Fibroblast of lung (primary cell): Measurements from ENCODE around the gene DCDC2B. TPM values are rescaled to one million over a fixed set of nuclear protein-coding genes. Genes with fewer than 3 reads are reported as not detected.
A peak's percentile ranks its signal among the peaks of the same experiment; 100 is the strongest.

Experiments
- DNase-seq, 2 donors: peaks; one replicate each; pipeline versions ENCODE4 v3.0.0 to v3.0.0-alpha.2; 2010; ENCODE audit warnings: low read depth in 2 of 2
- H2AFZ ChIP-seq: 2 replicates; pipeline ENCODE4 v1.5.1; 2012; ENCODE audit warnings: low read length, control low read depth, inconsistent platforms
- H3K27ac ChIP-seq: 2 replicates; pipeline ENCODE4 v1.5.1; 2011; ENCODE audit warnings: low read length, control low read depth; ENCODE audit not compliant: insufficient read depth
- H3K27me3 ChIP-seq: 2 replicates; pipeline ENCODE4 v1.5.1; 2011; ENCODE audit warnings: mild to moderate bottlenecking, low read length; ENCODE audit not compliant: control insufficient read depth, insufficient read depth
- H3K36me3 ChIP-seq: 2 replicates; pipeline ENCODE4 v1.5.1; 2011; ENCODE audit warnings: low read length; ENCODE audit not compliant: control insufficient read depth, insufficient read depth
- H3K4me1 ChIP-seq: 2 replicates; pipeline ENCODE4 v1.5.1; 2011; ENCODE audit warnings: low read length; ENCODE audit not compliant: control insufficient read depth, insufficient read depth; ENCODE audit errors: extremely low read depth
- H3K4me2 ChIP-seq: 2 replicates; pipeline ENCODE4 v1.5.1; 2011; ENCODE audit warnings: low read length, control low read depth; ENCODE audit not compliant: insufficient read depth; ENCODE audit errors: extremely low read depth
- H3K4me3 ChIP-seq, 4 experiments: fragments of 200-600 bp in 1 of 4; sonication (generic) in 1 of 4; replicated peaks in 1 of 4; 2 replicates each; pipeline ENCODE4 v1.5.1; 2011 to 2016; ENCODE audit warnings: low read length in 4 of 4, low read depth in 3 of 4, mild to moderate bottlenecking in 3 of 4, control low read depth in 2 of 4, inconsistent platforms in 1 of 4, mixed read lengths in 1 of 4; ENCODE audit not compliant: insufficient read depth in 1 of 4; ENCODE audit errors: control extremely low read depth in 1 of 4
- H3K79me2 ChIP-seq: 2 replicates; pipeline ENCODE4 v1.5.1; 2012; ENCODE audit warnings: mild to moderate bottlenecking, low read length, inconsistent platforms; ENCODE audit not compliant: control insufficient read depth, insufficient read depth
- H3K9ac ChIP-seq: 2 replicates; pipeline ENCODE4 v1.5.1; 2011; ENCODE audit warnings: mild to moderate bottlenecking, low read length, control low read depth; ENCODE audit not compliant: insufficient read depth
- H3K9me3 ChIP-seq: 2 replicates; pipeline ENCODE4 v1.5.1; 2012; ENCODE audit warnings: low read depth, low read length; ENCODE audit not compliant: control insufficient read depth, insufficient read depth
- H4K20me1 ChIP-seq: 2 replicates; pipeline ENCODE4 v1.5.1; 2011; ENCODE audit warnings: low read length; ENCODE audit not compliant: control insufficient read depth, insufficient read depth; ENCODE audit errors: extremely low read depth
- EZH2 ChIP-seq: IDR thresholded peaks from 2 replicates; pipeline ENCODE4 v1.5.1; 2012; ENCODE audit warnings: low read length, control low read depth, mild to moderate bottlenecking; ENCODE audit errors: missing control alignments
- polyA plus RNA-seq, 2 donors: library from polyadenylated mRNA; depleted of rRNA in 1 of 2; stranded (reverse) in 1 of 2; unstranded in 1 of 2; fragments of >200 nt; gene quantifications; 2 replicates each; pipeline ENCODE4 v1.2.1, GENCODE V29; 2011 to 2012; ENCODE audit warnings: missing spikeins in 1 of 2
- total RNA-seq: library from RNA; depleted of rRNA; stranded (reverse); fragments of >200 nt; gene quantifications from 2 replicates; pipeline ENCODE4 v1.2.1, GENCODE V29; 2014
- TF ChIP-seq, protein P1 (sequence below), 2 donors: IDR thresholded peaks in 1 of 2; conservative IDR thresholded peaks in 1 of 2; 1 replicate in 1 of 2; 2 replicates in 1 of 2; pipeline ENCODE4 v1.5.1; 2011 to 2012; ENCODE audit warnings: low read length in 2 of 2, control low read depth in 1 of 2, inconsistent platforms in 1 of 2, low read depth in 1 of 2, mild to moderate bottlenecking in 1 of 2

DCDC2B gene
- total and polyA plus RNA-seq, 2 donors (not counting 1 experiment from before 2014, with no cell fraction given): not detected

DNA sequence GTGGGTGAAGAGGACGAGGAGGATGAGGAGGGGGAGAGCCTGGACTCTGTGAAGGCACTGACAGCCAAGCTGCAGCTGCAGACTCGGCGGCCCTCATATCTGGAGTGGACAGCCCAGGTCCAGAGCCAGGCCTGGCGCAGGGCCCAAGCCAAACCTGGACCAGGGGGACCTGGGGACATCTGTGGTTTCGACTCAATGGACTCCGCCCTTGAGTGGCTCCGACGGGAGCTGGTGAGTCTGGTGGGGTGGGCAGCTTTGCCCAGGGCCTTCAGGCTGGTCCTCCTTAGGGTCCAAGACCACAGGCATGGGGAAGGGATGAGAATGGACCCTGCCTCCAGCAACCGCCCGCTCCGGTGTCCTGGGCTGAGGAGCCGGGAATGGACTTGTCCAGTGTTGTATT, 38.6 kb downstream of the DCDC2B start:
- Histone ChIP-seq H3K4me3 (no peak overlapping the region), H3K9ac (no peak overlapping the region), H3K4me2 (no peak overlapping the region), H3K36me3 (no peaks in the 10 kb centered on the region), H3K79me2 (no peaks in the 10 kb centered on the region), H3K27me3 (no peaks in the 10 kb centered on the region), H3K9me3 (no peaks in the 10 kb centered on the region), H2AFZ (no peak overlapping the region), H3K27ac (peak overlapping the region; percentile 64), H4K20me1 (no peaks in the 10 kb centered on the region), H3K4me1 (peaks cover 15% of the 10 kb centered on the region)
- no peak for DNase-seq
- TF ChIP-seq, protein P1, sequence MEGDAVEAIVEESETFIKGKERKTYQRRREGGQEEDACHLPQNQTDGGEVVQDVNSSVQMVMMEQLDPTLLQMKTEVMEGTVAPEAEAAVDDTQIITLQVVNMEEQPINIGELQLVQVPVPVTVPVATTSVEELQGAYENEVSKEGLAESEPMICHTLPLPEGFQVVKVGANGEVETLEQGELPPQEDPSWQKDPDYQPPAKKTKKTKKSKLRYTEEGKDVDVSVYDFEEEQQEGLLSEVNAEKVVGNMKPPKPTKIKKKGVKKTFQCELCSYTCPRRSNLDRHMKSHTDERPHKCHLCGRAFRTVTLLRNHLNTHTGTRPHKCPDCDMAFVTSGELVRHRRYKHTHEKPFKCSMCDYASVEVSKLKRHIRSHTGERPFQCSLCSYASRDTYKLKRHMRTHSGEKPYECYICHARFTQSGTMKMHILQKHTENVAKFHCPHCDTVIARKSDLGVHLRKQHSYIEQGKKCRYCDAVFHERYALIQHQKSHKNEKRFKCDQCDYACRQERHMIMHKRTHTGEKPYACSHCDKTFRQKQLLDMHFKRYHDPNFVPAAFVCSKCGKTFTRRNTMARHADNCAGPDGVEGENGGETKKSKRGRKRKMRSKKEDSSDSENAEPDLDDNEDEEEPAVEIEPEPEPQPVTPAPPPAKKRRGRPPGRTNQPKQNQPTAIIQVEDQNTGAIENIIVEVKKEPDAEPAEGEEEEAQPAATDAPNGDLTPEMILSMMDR (conservative IDR thresholded peaks at IDR 0.05 in 1 of 2, IDR thresholded peaks at IDR 0.05 in 1 of 2; ENCODE audit: low read depth in 1 of 2, low read length in 2 of 2): no peak
- no peak for TF ChIP-seq EZH2

DNA sequence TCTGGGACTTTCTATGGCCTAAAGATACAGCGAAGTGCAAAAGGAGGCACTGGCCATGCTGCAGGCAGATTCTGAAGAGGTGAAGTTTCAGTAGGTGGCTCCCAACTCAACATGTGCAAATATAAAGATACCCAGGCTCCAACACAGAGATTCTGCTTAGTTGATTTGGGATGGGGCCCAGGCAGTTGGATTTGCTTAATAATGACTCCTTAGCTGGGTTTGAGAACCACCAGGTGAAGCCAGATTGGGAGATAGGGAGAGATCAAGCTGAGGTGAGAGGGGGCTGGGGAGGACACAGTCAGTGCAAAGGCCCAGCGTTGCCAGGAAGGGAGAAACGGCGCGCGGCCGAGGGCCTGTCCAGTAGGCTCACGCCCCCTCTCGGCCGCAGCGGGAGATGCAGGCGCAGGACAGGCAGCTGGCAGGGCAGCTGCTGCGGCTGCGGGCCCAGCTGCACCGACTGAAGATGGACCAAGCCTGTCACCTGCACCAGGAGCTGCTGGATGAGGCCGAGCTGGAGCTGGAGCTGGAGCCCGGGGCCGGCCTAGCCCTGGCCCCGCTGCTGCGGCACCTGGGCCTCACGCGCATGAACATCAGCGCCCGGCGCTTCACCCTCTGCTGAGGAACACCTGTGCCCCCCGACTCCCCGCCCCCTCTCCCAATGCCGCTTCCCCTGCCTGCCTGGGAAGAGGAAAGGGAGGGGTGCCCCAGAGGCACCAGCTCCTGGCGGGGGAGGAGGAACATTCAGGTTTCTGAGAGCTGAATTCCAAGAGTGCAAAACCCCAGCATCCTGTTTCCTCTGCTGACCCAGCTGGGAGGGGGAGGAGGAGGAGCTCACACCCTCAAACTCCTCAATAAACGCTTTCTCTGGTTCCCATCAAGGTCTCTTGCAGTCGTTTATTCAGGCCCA, 39.3 kb downstream of the DCDC2B start:
- no peaks in the 10 kb centered on the region for H3K27me3 ChIP-seq
- H3K9me3 ChIP-seq: no peaks in the 10 kb centered on the region
- no peak overlapping the region for H2AFZ ChIP-seq
- H3K36me3 ChIP-seq: no peaks in the 10 kb centered on the region
- H3K4me1 ChIP-seq: peaks cover 13% of the 10 kb centered on the region
- peak overlapping the region; percentile 10 for H3K4me2 ChIP-seq
- no peaks in the 10 kb centered on the region for H4K20me1 ChIP-seq
- H3K27ac ChIP-seq: peak overlapping the region; percentile 64
- TF ChIP-seq EZH2: no peak
- TF ChIP-seq, protein P1 (conservative IDR thresholded peaks at IDR 0.05 in 1 of 2, IDR thresholded peaks at IDR 0.05 in 1 of 2; ENCODE audit: low read depth in 1 of 2, low read length in 2 of 2): peak; percentile 71 to 73
- peak; percentile 52 to 60 for DNase-seq
- H3K79me2 ChIP-seq: no peaks in the 10 kb centered on the region
- H3K4me3 ChIP-seq: no peak overlapping the region
- H3K9ac ChIP-seq: no peak overlapping the region

DNA sequence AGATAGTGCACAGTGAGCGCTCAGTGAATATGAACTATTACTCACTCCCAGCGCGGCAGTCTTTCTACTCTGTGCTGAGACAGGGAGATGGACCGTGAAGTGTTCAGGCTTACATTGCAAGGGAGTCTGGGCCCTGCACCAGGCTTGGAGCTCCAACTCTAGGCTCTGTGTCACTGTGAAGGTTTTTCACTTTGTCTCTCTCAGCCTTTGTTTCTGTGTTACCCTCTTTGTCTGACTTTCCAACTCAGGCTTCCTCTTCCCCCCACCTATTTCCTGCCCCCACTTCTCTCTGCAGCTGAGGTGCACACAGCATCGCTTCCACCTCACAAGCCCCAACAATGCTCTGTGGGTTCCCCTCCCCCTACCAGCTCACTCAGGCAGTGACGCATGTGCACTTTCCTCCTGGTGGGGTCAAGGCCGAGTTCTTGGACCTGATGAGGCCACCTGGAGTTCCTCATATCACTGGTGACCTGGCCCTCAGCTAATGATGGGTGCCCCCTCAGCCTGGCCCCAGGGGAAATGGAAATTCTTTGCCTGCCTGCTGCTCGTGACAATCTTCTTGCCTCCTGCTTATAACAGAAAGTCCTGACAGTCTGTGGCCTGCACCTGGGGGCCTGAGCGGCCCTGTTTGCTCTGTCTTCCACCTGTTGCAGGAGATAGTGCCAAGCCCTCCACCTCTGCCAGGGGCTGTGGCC, 41.1 kb downstream of the DCDC2B start:
- Histone ChIP-seq H3K4me2 (no peak overlapping the region), H3K36me3 (no peaks in the 10 kb centered on the region), H3K9ac (no peak overlapping the region), H3K27ac (no peak overlapping the region), H3K4me1 (peaks cover 13% of the 10 kb centered on the region), H3K27me3 (no peaks in the 10 kb centered on the region), H3K79me2 (no peaks in the 10 kb centered on the region), H4K20me1 (no peaks in the 10 kb centered on the region), H3K9me3 (no peaks in the 10 kb centered on the region), H2AFZ (no peak overlapping the region), H3K4me3 (no peak overlapping the region)
- DNase-seq: peak in 1 of 2 donors; percentile 35
- no peak for TF ChIP-seq EZH2
- TF ChIP-seq, protein P1 (conservative IDR thresholded peaks at IDR 0.05 in 1 of 2, IDR thresholded peaks at IDR 0.05 in 1 of 2; ENCODE audit: low read depth in 1 of 2, low read length in 2 of 2): no peak
